Mucosa of rectum (tissue), 2 donors: Measurements from ENCODE around the gene MMAA.
"Not testable (repeated sequence)": the region's sequence is repeated elsewhere in the genome, so short reads cannot be mapped to it uniquely, and the experiment has no call there.

Source experiments
- H3K27ac ChIP-seq, 2 donors: one replicate each; pipeline ENCODE4 v1.7.0; 2013; ENCODE audit warnings: inconsistent platforms in 2 of 2, low read depth in 2 of 2, low read length in 2 of 2
- H3K27me3 ChIP-seq, 2 donors: one replicate each; pipeline ENCODE4 v1.7.0; 2013; ENCODE audit warnings: low read length in 2 of 2; ENCODE audit not compliant: control insufficient read depth in 2 of 2, insufficient read depth in 2 of 2
- H3K36me3 ChIP-seq, 2 donors: one replicate each; pipeline ENCODE4 v1.7.0; 2013; ENCODE audit warnings: low read length in 2 of 2; ENCODE audit not compliant: control insufficient read depth in 2 of 2, insufficient read depth in 2 of 2
- H3K4me1 ChIP-seq, 2 donors: one replicate each; pipeline ENCODE4 v1.7.0; 2013; ENCODE audit warnings: low read length in 2 of 2, mild to moderate bottlenecking in 1 of 2; ENCODE audit not compliant: control insufficient read depth in 2 of 2, insufficient read depth in 2 of 2
- H3K4me3 ChIP-seq, 2 donors: one replicate each; pipeline ENCODE4 v1.7.0; 2013; ENCODE audit warnings: low read length in 2 of 2
- H3K9ac ChIP-seq, 2 donors: one replicate each; pipeline ENCODE4 v1.7.0; 2013; ENCODE audit warnings: low read length in 2 of 2, low read depth in 1 of 2, mild to moderate bottlenecking in 1 of 2
- H3K9me3 ChIP-seq, 2 donors: one replicate each; pipeline ENCODE4 v1.7.0; 2013; ENCODE audit warnings: low read length in 2 of 2; ENCODE audit not compliant: control insufficient read depth in 2 of 2
- donor health status: healthy.
- donor health status: Normal muscosa, but diverticular disease.

MMAA gene

DNA sequence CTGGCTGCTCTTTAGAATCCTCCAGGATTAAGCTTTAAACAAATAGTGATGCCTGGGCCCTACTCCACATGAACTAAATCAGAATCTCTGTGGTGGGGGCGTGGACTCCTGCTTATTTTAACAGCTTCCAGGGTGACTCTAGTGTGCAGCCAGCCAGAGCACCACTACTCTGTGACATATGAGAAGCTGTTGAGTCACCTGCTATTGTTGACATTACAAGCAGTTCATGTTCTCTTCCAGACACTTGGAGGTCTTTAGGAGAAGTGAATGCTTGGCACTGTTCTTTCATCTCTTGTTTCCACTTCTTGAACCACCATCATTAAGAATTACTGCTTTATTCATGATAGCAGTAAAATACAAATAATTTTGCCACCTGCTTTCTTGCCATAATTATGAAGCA, 60.3 kb downstream of the MMAA start:
- Histone ChIP-seq H3K27me3 (no peaks in the 10 kb centered on the region), H3K27ac (no peak overlapping the region), H3K4me1 (peaks cover 0 to 6% of the 10 kb centered on the region in 2 donors), H3K4me3 (no peak overlapping the region), H3K9me3 (no peaks in the 10 kb centered on the region), H3K9ac (no peak overlapping the region), H3K36me3 (no peaks in the 10 kb centered on the region)

DNA sequence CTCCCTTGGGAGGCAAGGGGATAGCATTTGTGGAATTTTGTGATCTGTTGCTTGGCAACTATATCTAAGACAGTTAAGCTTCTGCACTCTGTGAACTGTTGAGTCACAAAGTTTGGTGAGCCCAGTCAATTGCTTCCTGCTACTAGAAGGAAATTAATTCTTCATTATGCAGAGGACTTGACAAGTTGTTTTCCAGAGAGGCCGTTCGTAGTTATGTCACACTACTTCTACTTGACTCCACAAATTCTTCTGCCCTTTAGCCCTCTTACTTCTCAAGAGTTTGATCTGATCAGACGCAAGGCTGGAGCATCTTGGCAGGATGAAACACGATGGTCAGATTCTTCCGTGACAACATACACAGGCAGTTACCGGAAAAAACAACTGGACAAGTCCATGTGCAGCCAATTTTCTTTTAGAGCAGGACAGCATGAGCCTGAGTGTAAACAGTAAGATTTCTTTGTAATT, 60.8 kb downstream of the MMAA start, which contains the start of gene C4orf51:
C4orf51 (plus strand) TSS at position 156 of the 465 bp plus-strand sequence; CDS start at position 214, 58 bp downstream.
- Histone ChIP-seq H3K4me3 (peak within 1 kb of the TSS in 1 of 2 donors; percentile 38), H3K4me1 (peaks cover 0 to 6% of the 10 kb centered on the region in 2 donors), H3K27ac (no peak within 1 kb of the TSS)

DNA sequence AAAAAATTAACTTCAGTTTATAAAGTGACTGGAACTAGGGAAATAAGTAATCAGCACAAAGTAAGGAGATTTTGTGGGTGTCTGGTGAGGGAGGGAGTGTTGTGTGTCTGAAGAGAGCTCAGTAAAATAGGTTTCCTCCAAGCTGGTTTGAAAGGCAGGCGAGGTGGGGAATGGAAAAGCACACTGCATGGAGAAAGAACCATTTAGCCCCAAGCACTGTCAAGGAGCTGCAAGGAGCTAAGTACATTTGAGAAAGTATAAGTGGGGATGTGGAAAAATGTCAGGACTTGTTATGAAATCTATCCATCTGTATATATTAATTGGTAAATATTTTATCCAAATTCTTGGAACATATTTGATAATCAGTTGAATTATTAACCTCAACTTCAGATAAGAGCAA, 61.7 kb downstream of the MMAA start:
- H3K27ac ChIP-seq = no peak overlapping the region
- H3K36me3 ChIP-seq = no peaks in the 10 kb centered on the region
- no peaks in the 10 kb centered on the region for H3K9me3 ChIP-seq
- H3K4me3 ChIP-seq = no peak overlapping the region
- H3K9ac ChIP-seq = no peak overlapping the region
- peaks cover 0 to 6% of the 10 kb centered on the region in 2 donors for H3K4me1 ChIP-seq
- H3K27me3 ChIP-seq = no peaks in the 10 kb centered on the region

More for the DNA sequence above, 60.8 kb downstream of the MMAA start, which contains the start of gene C4orf51:
- H3K27me3 ChIP-seq = no peaks in the 10 kb centered on the region
- H3K9ac ChIP-seq = no peak within 1 kb of the TSS
- H3K9me3 ChIP-seq = no peaks in the 10 kb centered on the region
- no peaks in the 10 kb centered on the region for H3K36me3 ChIP-seq

DNA sequence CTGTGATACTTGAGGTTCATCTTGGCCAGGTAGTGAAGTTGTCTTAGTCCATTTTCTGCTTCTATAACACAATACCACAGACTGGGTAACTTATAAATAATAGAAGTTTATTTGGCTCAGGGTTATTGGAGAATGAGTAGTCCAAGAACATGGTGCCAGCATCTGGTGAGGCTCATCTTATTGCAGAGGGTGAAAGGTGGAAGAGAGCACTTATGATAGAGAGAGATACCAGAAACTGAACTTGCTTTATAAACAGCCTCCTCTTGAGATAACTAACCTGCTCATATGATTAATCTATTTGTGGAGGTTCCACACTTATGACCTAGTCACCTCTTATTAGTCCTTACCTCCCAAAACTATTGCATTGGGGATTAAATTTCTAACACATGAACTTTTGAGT, 62.3 kb downstream of the MMAA start:
- Histone ChIP-seq H3K4me1 (peaks cover 0 to 6% of the 10 kb centered on the region in 2 donors), H3K36me3 (no peaks in the 10 kb centered on the region), H3K27me3 (no peaks in the 10 kb centered on the region), H3K9me3 (no peaks in the 10 kb centered on the region), H3K9ac (no peak overlapping the region), H3K27ac (no peak overlapping the region), H3K4me3 (no peak overlapping the region)

DNA sequence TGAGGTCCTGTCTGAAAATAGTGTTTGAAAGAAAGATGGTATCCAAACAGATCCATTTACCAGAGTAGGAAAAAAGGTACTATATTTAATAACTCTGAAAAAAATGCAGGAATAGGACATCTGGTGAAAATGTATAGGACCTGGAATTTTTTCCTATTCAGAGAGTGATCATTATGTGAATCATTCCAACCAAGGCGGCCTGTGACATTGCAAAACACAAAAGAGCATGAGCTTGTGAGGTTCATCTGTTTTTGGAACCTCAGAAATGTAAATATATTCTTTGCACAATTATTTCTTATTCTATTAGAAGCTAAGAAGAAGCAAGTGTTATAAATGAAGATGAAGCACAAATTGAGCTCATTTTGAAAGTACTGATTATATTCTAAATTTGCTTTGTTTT, 62.8 kb downstream of the MMAA start:
- no peaks in the 10 kb centered on the region for H3K36me3 ChIP-seq
- H3K27ac ChIP-seq = no peak overlapping the region
- no peaks in the 10 kb centered on the region for H3K27me3 ChIP-seq
- peaks cover 0 to 6% of the 10 kb centered on the region in 2 donors for H3K4me1 ChIP-seq
- no peaks in the 10 kb centered on the region for H3K9me3 ChIP-seq
- no peak overlapping the region for H3K4me3 ChIP-seq
- H3K9ac ChIP-seq = no peak overlapping the region

DNA sequence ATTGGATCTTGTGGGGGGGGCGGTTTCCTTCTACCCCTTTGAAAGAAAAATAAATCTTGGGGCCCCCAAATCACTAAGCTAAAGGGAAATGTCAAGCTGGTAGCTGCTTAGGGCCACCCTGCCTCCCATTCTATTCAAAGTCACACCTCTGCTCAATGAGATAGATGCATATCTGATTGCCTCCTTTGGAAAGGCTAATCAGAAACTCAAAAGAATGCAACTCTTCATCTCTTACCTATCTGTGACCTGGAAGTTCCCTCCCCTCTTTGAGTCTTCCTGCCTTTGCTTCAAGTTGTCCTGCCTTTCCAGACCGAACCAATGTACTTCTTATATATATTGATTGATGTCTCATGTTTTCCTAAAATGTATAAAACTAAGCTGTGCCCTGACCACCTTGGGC, 67.8 kb downstream of the MMAA start:
- Histone ChIP-seq H3K9me3 (no peaks in the 10 kb centered on the region), H3K36me3 (no peaks in the 10 kb centered on the region), H3K9ac (no peak overlapping the region), H3K4me3 (no peak overlapping the region), H3K27ac (no peak overlapping the region), H3K27me3 (no peaks in the 10 kb centered on the region), H3K4me1 (no peaks in the 10 kb centered on the region)

DNA sequence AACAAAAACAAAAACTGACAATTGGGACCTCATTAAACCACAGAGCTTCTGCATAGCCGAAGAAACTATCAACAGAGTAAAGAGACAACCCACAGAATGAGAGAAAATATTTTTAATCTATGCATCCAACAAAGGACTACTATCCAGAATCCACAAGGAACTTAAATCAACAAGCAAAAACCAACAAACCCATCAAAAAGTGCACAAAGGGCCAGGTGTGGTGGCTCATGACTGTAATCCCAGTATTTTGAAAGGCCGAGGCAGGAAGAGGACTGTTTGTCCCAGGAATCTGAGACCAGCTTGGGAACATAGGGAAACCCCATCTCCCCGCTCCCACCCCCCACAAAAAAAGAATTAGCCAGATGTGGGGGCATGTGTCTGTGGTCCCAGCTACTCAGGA, 71.4 kb downstream of the MMAA start:
- Histone ChIP-seq H3K9me3 (no peaks in the 10 kb centered on the region), H3K27me3 (no peaks in the 10 kb centered on the region), H3K4me3 (no peak overlapping the region), H3K36me3 (no peaks in the 10 kb centered on the region), H3K4me1 (no peaks in the 10 kb centered on the region), H3K9ac (no peak overlapping the region), H3K27ac (no peak overlapping the region)

DNA sequence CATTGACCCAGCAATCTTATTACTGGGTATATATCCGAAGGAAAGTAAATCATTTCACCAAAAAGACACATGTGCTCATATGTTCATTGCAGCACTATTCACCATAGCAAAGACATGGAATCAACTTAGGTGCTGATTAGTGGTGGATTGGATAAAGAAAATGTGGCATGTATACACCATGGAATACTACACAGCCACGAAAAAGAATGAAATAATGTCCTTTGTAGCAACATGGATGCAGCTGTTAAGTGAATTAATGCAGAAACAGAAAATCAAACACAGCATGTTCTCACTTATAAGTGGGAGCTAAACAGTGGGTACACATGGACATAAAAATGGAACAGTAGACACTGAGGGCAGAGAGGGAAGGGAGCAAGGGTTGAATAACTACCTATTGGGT, 72.2 kb downstream of the MMAA start:
- H3K9me3 ChIP-seq, H3K27me3 ChIP-seq, H3K4me3 ChIP-seq, H3K36me3 ChIP-seq, H3K27ac ChIP-seq, H3K9ac ChIP-seq, H3K4me1 ChIP-seq: not testable (repeated sequence)

DNA sequence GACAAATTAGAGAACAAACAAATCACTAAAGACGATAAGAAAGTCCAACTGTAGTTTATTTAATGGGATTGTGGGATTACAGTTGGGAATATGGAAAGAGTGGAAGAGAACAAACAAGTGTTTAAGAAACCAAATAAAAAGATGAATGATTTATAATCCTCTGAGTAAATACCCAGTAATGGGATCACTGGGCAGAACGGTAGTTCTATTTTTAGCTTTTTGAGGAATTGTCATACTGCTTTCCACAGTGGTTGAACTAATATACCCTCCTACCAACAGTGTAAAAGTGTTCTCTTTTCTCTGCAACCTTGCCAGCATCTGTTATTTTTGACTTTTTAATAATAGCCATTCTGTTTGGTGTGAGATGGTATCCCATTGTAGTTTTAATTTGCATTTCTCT, 75.7 kb downstream of the MMAA start:
- Histone ChIP-seq H3K9me3 (no peaks in the 10 kb centered on the region), H3K4me1 (no peaks in the 10 kb centered on the region), H3K4me3 (no peak overlapping the region), H3K27me3 (no peaks in the 10 kb centered on the region), H3K9ac (no peak overlapping the region), H3K36me3 (no peaks in the 10 kb centered on the region), H3K27ac (no peak overlapping the region)

DNA sequence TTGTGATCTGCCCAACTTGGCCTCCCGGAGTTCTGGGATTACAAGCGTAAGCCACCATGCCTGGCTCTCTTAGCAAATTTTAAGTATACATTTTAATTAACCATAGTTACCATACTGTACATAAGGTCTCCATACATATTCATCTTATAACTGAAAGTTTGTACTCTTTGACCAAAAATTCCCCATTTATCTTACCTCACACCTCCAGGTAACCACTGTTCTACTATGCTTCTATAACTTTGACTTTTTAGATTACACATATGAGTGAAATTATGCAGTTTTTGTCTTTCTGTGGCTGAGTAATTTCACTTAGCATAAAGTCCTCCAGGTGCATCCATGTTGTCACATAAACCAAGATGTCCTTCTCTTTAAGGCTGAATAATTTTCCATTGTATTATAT, 78.1 kb downstream of the MMAA start:
- H3K4me1 ChIP-seq = no peaks in the 10 kb centered on the region
- no peaks in the 10 kb centered on the region for H3K27me3 ChIP-seq
- H3K9ac ChIP-seq = no peak overlapping the region
- H3K27ac ChIP-seq = no peak overlapping the region
- H3K4me3 ChIP-seq = no peak overlapping the region
- H3K9me3 ChIP-seq = no peaks in the 10 kb centered on the region
- H3K36me3 ChIP-seq = no peaks in the 10 kb centered on the region

DNA sequence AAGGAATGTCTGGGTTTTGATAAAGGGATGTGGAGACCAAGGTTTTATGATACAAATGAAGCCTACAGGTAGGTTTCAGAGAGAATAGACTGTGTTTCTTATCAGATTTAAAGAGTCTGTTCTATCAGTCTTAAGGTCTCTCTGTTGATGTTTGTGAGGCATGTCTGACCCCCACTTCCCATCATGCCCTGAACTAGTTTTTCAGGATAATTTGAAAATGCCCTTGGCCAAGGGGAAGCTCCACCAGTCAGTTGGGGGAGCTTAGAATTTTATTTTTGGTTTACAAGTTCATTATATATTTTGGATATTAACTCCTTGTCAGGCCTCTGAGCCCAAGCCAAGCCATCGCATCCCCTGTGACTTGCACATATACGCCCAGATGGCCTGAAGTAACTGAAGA, 79.3 kb downstream of the MMAA start:
- Histone ChIP-seq H3K27me3 (no peaks in the 10 kb centered on the region), H3K9me3 (no peaks in the 10 kb centered on the region), H3K4me1 (no peaks in the 10 kb centered on the region), H3K9ac (no peak overlapping the region), H3K36me3 (no peaks in the 10 kb centered on the region), H3K4me3 (no peak overlapping the region), H3K27ac (no peak overlapping the region)
